Ramos (cell line): ENCODE results near the gene FHIT.

Experiments
- in situ Hi-C: fragments of 300-500 bp; cut with MboI; formaldehyde crosslinking; loops from one replicate; pipeline ENCODE4 v1.14.3; 2022; ENCODE audit warnings: low sequenced_read_pairs; ENCODE audit not compliant: unreplicated experiment

Gene FHIT

GRCh38 chr3:60798456-60798855 lies 452.8 kb downstream of the FHIT start:
- in situ Hi-C loops = no loop called here

- in situ Hi-C loops = no loop called here
Observed at GRCh38 chr3:60792249-60792852, 458.9 kb downstream of the FHIT start.

- in situ Hi-C loops = no loop called here
Observed at GRCh38 chr3:60788185-60788584, 463.1 kb downstream of the FHIT start.

- in situ Hi-C loops = no loop called here
Observed at GRCh38 chr3:60781935-60782334, 469.3 kb downstream of the FHIT start.

GRCh38 chr3:60779637-60780036 lies 471.6 kb downstream of the FHIT start:
- in situ Hi-C loops = no loop called here

GRCh38 chr3:60775985-60776384 lies 475.3 kb downstream of the FHIT start:
- in situ Hi-C loops = no loop called here

- in situ Hi-C loops = no loop called here
Observed at GRCh38 chr3:60774617-60775016, 476.6 kb downstream of the FHIT start.

GRCh38 chr3:60772584-60772983 lies 478.7 kb downstream of the FHIT start:
- in situ Hi-C loops = no loop called here

- in situ Hi-C loops = no loop called here
Observed at GRCh38 chr3:60771766-60772165, 479.5 kb downstream of the FHIT start.

- in situ Hi-C loops = no loop called here
Observed at GRCh38 chr3:60770532-60770931, 480.7 kb downstream of the FHIT start.

- in situ Hi-C loops = no loop called here
Observed at GRCh38 chr3:60767536-60767935, 483.7 kb downstream of the FHIT start.

GRCh38 chr3:60765776-60766175 lies 485.5 kb downstream of the FHIT start:
- in situ Hi-C loops = no loop called here

GRCh38 chr3:60764870-60765269 lies 486.4 kb downstream of the FHIT start:
- in situ Hi-C loops = no loop called here

GRCh38 chr3:60760145-60760544 lies 491.1 kb downstream of the FHIT start:
- in situ Hi-C loops = no loop called here

- in situ Hi-C loops = no loop called here
Observed at GRCh38 chr3:60759439-60759838, 491.8 kb downstream of the FHIT start.

- in situ Hi-C loops = no loop called here
Observed at GRCh38 chr3:60758831-60759230, 492.4 kb downstream of the FHIT start.

- in situ Hi-C loops = no loop called here
Observed at GRCh38 chr3:60758171-60758570, 493.1 kb downstream of the FHIT start.

GRCh38 chr3:60757724-60758123 lies 493.5 kb downstream of the FHIT start:
- in situ Hi-C loops = no loop called here

- in situ Hi-C loops = no loop called here
Observed at GRCh38 chr3:60756241-60757030, 494.8 kb downstream of the FHIT start.

GRCh38 chr3:60755094-60755493 lies 496.2 kb downstream of the FHIT start:
- in situ Hi-C loops = no loop called here

GRCh38 chr3:60754617-60755016 lies 496.6 kb downstream of the FHIT start:
- in situ Hi-C loops = no loop called here

- in situ Hi-C loops = no loop called here
Observed at GRCh38 chr3:60752809-60753208, 498.4 kb downstream of the FHIT start.
